ENCODE data around the gene ENKUR. TPM values are rescaled to one million over a fixed set of nuclear protein-coding genes. Genes with fewer than 3 reads are reported as not detected.

ENKUR gene
- total RNA-seq, 1 experiment from 2014 or later = 0.32 TPM

- RAD21 ChIA-PET (ENCODE audit: low non-redundant PET in 1 of 2, low total read pairs in 2 of 2, uncharacterized antibody in 2 of 2, unreplicated experiment in 2 of 2) = no interaction called here
- no peak for DNase-seq (ENCODE audit: low read depth, low spot score)
- CTCF ChIA-PET = no interaction called here
Measured at GRCh38 chr10:24952143-24952706, 63.7 kb downstream of the ENKUR start, which contains the start of gene PRTFDC1. TSS of gene PRTFDC1 (minus strand) at chr10:24952606. CDS start at chr10:24952575, 31 bp downstream.

More at GRCh38 chr10:24952143-24952706, 63.7 kb downstream of the ENKUR start, which contains the start of gene PRTFDC1:
- no peak within 1 kb of the TSS for H3K4me3 ChIP-seq (replicated peaks in 1 of 2; ENCODE audit: low read depth in 1 of 2, low read length in 2 of 2)
- H2AFZ ChIP-seq (ENCODE audit: low read depth, low read length, poor library complexity, severe bottlenecking) = no peak within 1 kb of the TSS
- no peak for TF ChIP-seq MAX (IDR thresholded peaks at IDR 0.05)
- TF ChIP-seq SP1 (IDR thresholded peaks at IDR 0.05; ENCODE audit: low read depth) = no peak
- no peak for TF ChIP-seq ZBTB33 (IDR thresholded peaks at IDR 0.05; ENCODE audit: extremely low read depth, insufficient replicate concordance, low read length)
- no peak for TF ChIP-seq SIN3A (IDR thresholded peaks at IDR 0.05; ENCODE audit: low read depth)
- TF ChIP-seq CTCF (IDR thresholded peaks at IDR 0.05 in 2 of 3, conservative IDR thresholded peaks at IDR 0.05 in 1 of 3; ENCODE audit: borderline replicate concordance in 1 of 3, insufficient read depth in 1 of 3, low read depth in 2 of 3, low read length in 2 of 3) = no peak
- TF ChIP-seq POLR2AphosphoS5 (IDR thresholded peaks at IDR 0.05; ENCODE audit: low read depth, low read length) = no peak
- H3K27me3 ChIP-seq (ENCODE audit: insufficient read depth, low read length) = no peaks in the 10 kb centered on the region
- no peak for ATAC-seq
- H3K4me1 ChIP-seq (ENCODE audit: control insufficient read depth in 1 of 2, insufficient read depth in 2 of 2, low read length in 2 of 2) = peaks cover 0 to 7% of the 10 kb centered on the region in 2 experiments; a peak in 1 of 4 replicates
- POLR2A ChIA-PET = no interaction called here
- no peak within 1 kb of the TSS for H3K27ac ChIP-seq (ENCODE audit: low read depth, low read length)
- H4K20me1 ChIP-seq (ENCODE audit: insufficient read depth) = no peaks in the 10 kb centered on the region
- no peaks in the 10 kb centered on the region for H3K9me3 ChIP-seq (ENCODE audit: control insufficient read depth in 1 of 2, insufficient read depth in 1 of 2, low read depth in 1 of 2, low read length in 2 of 2)
- H3K9ac ChIP-seq (ENCODE audit: low read length) = no peak within 1 kb of the TSS
- no TSS peak for BruUV-seq (replicated peaks)
- no peaks in the 10 kb centered on the region for H3K79me2 ChIP-seq (ENCODE audit: insufficient read depth, low read length)
- H3K9me2 ChIP-seq (ENCODE audit: insufficient read depth) = no peaks in the 10 kb centered on the region
- intact Hi-C loops (cut with micrococcal nuclease) = no loop called here
- H3K4me2 ChIP-seq (ENCODE audit: low read length) = no peak within 1 kb of the TSS
- no peaks in the 10 kb centered on the region for H3K36me3 ChIP-seq (ENCODE audit: control insufficient read depth in 1 of 2, insufficient read depth in 2 of 2, low read length in 2 of 2)

Data from HCT116 (cell line).